Astrocyte (in vitro differentiated cells and primary cell): ENCODE measurements around the gene MAP3K3. TPM values are rescaled to one million over a fixed set of nuclear protein-coding genes. Genes with fewer than 3 reads are reported as not detected.
A peak's percentile ranks its signal among the peaks of the same experiment; 100 is the strongest.

ENCODE experiments used
- DNase-seq: peaks from one replicate; pipeline ENCODE4 v3.0.0-alpha.2; 2010; ENCODE audit warnings: low read depth
- FAIRE-seq: peaks from 2 replicates; lab custom pipeline; 2011; peaks lifted over from hg19 to GRCh38; lab: Jason Lieb, UNC
- H2AFZ ChIP-seq: 2 replicates; pipeline ENCODE4 v1.6.0; 2012; ENCODE audit warnings: low read depth, low read length, inconsistent platforms
- H3K27ac ChIP-seq: 2 replicates; pipeline ENCODE4 v1.5.1; 2011; ENCODE audit warnings: low read depth, low read length, inconsistent platforms
- H3K27me3 ChIP-seq: 2 replicates; pipeline ENCODE4 v1.6.0; 2011; ENCODE audit warnings: low read length, inconsistent platforms; ENCODE audit not compliant: insufficient read depth
- H3K36me3 ChIP-seq: 2 replicates; pipeline ENCODE4 v1.5.1; 2011; ENCODE audit warnings: low read length, inconsistent platforms; ENCODE audit not compliant: insufficient read depth
- H3K4me1 ChIP-seq: 2 replicates; pipeline ENCODE4 v1.5.1; 2011; ENCODE audit warnings: low read length, inconsistent platforms; ENCODE audit not compliant: insufficient read depth
- H3K4me2 ChIP-seq: 2 replicates; pipeline ENCODE4 v1.6.0; 2012; ENCODE audit warnings: low read length, inconsistent platforms
- H3K4me3 ChIP-seq: 2 replicates; pipeline ENCODE4 v1.5.1; 2011; ENCODE audit warnings: low read depth, mild to moderate bottlenecking, low read length, inconsistent platforms; ENCODE audit not compliant: insufficient read depth
- H3K79me2 ChIP-seq: 2 replicates; pipeline ENCODE4 v1.6.0; 2012; ENCODE audit warnings: mild to moderate bottlenecking, low read length, inconsistent platforms; ENCODE audit not compliant: insufficient read depth
- H3K9ac ChIP-seq: 2 replicates; pipeline ENCODE4 v1.6.0; 2012; ENCODE audit warnings: mild to moderate bottlenecking, low read length, inconsistent platforms
- H3K9me3 ChIP-seq: 2 replicates; pipeline ENCODE4 v1.5.1; 2012; ENCODE audit warnings: low read depth, mild to moderate bottlenecking, low read length, inconsistent platforms; ENCODE audit not compliant: insufficient read depth
- H4K20me1 ChIP-seq: 2 replicates; pipeline ENCODE4 v1.6.0; 2012; ENCODE audit warnings: low read length, inconsistent platforms; ENCODE audit not compliant: insufficient read depth
- H3K27ac Mint-ChIP-seq: one replicate; pipeline ENCODE4 v1.8.0; 2021; ENCODE audit warnings: mild to moderate bottlenecking, mixed read lengths; ENCODE audit not compliant: unreplicated experiment
- H3K27me3 Mint-ChIP-seq: one replicate; pipeline ENCODE4 v1.8.0; 2021; ENCODE audit warnings: low read depth, mixed read lengths; ENCODE audit not compliant: unreplicated experiment
- H3K36me3 Mint-ChIP-seq: one replicate; pipeline ENCODE4 v1.8.0; 2021; ENCODE audit warnings: low read depth, mixed read lengths; ENCODE audit not compliant: unreplicated experiment
- H3K4me1 Mint-ChIP-seq: one replicate; pipeline ENCODE4 v1.8.0; 2021; ENCODE audit warnings: low read depth, mixed read lengths; ENCODE audit not compliant: unreplicated experiment
- H3K4me3 Mint-ChIP-seq: one replicate; pipeline ENCODE4 v1.8.0; 2021; ENCODE audit warnings: mild to moderate bottlenecking, moderate library complexity, mixed read lengths; ENCODE audit not compliant: unreplicated experiment
- H3K9me3 Mint-ChIP-seq: one replicate; pipeline ENCODE4 v1.8.0; 2021; ENCODE audit warnings: mild to moderate bottlenecking, mixed read lengths; ENCODE audit not compliant: unreplicated experiment
- CTCF ChIP-seq: IDR thresholded peaks from 2 replicates; pipeline ENCODE4 v1.5.1; 2011; ENCODE audit warnings: low read depth, mild to moderate bottlenecking, inconsistent platforms, low read length, moderate library complexity; ENCODE audit not compliant: insufficient read depth
- EZH2 ChIP-seq: IDR thresholded peaks from 2 replicates; pipeline ENCODE4 v1.6.1; 2012; ENCODE audit warnings: mild to moderate bottlenecking, low read length, inconsistent platforms; ENCODE audit not compliant: insufficient read depth
- total RNA-seq: library from RNA; stranded (reverse); gene quantifications from 2 replicates; pipeline ENCODE4 v1.2.1, GENCODE V29; 2021

Gene MAP3K3
- total RNA-seq, 1 donor from 2014 or later, result 30.5 TPM

GRCh38 chr17:63697341-63698286, 75.4 kb downstream of the MAP3K3 start:
- DNase-seq, result no peak
- Mint-ChIP-seq H3K4me3 (peak overlapping the region; percentile 80), H3K27ac (peak overlapping the region; percentile 41), H3K36me3 (peaks cover 14% of the 10 kb centered on the region), H3K9me3 (no peaks in the 10 kb centered on the region), H3K27me3 (no peaks in the 10 kb centered on the region), H3K4me1 (peaks cover 4% of the 10 kb centered on the region)
- peak; percentile 9 for TF ChIP-seq CTCF
- no peak for TF ChIP-seq EZH2
- no peak overlapping the region for H3K9ac ChIP-seq
- H3K27me3 ChIP-seq, result no peaks in the 10 kb centered on the region
- no peak for FAIRE-seq
- no peaks in the 10 kb centered on the region for H3K36me3 ChIP-seq
- H4K20me1 ChIP-seq, result peaks cover 27% of the 10 kb centered on the region
- no peak overlapping the region for H2AFZ ChIP-seq
- no peak overlapping the region for H3K4me3 ChIP-seq
- H3K9me3 ChIP-seq, result no peaks in the 10 kb centered on the region
- H3K4me2 ChIP-seq, result peak overlapping the region; percentile 90
- peaks cover 11% of the 10 kb centered on the region for H3K4me1 ChIP-seq
- peaks cover 4% of the 10 kb centered on the region for H3K79me2 ChIP-seq
- no peak overlapping the region for H3K27ac ChIP-seq

- peaks cover 1% of the 10 kb centered on the region for H3K36me3 ChIP-seq
- H3K4me2 ChIP-seq, result peak overlapping the region; percentile 90
- no peak for TF ChIP-seq CTCF
- TF ChIP-seq EZH2, result no peak
- H4K20me1 ChIP-seq, result peaks cover 30% of the 10 kb centered on the region
- H3K36me3 Mint-ChIP-seq, result peaks cover 13% of the 10 kb centered on the region
- H3K27ac Mint-ChIP-seq, result peak overlapping the region; percentile 41
- H3K79me2 ChIP-seq, result peaks cover 4% of the 10 kb centered on the region
- no peak overlapping the region for H2AFZ ChIP-seq
- no peak overlapping the region for H3K9ac ChIP-seq
- H3K27ac ChIP-seq, result no peak overlapping the region
- H3K9me3 ChIP-seq, result no peaks in the 10 kb centered on the region
- peak overlapping the region; percentile 61 for H3K4me3 ChIP-seq
- no peaks in the 10 kb centered on the region for H3K9me3 Mint-ChIP-seq
- no peak for DNase-seq
- no peaks in the 10 kb centered on the region for H3K27me3 Mint-ChIP-seq
- H3K4me3 Mint-ChIP-seq, result peak overlapping the region; percentile 79
- peaks cover 11% of the 10 kb centered on the region for H3K4me1 ChIP-seq
- H3K4me1 Mint-ChIP-seq, result peaks cover 4% of the 10 kb centered on the region
- no peaks in the 10 kb centered on the region for H3K27me3 ChIP-seq
- FAIRE-seq, result no peak
These were observed 76.2 kb downstream of the MAP3K3 start for GRCh38 chr17:63698381-63698885.
